GM21576 (cell line): Measurements from ENCODE around the gene SH3RF3.
A peak's percentile ranks its signal among the peaks of the same experiment; 100 is the strongest.

ENCODE experiments used
- ATAC-seq: cut with Tn5 transposase; IDR thresholded peaks from one replicate; pipeline ENCODE4 v1.9.1; 2021; ENCODE audit warnings: mild to moderate bottlenecking, moderate library complexity; ENCODE audit not compliant: unreplicated experiment

The SH3RF3 gene

GRCh38 chr2:109136542-109136941 is 7.5 kb downstream of the SH3RF3 start:
- no peak for ATAC-seq

- no peak for ATAC-seq
Observed at GRCh38 chr2:109137616-109138015, 8.6 kb downstream of the SH3RF3 start.

- ATAC-seq = no peak
Observed at GRCh38 chr2:109138449-109138848, 9.4 kb downstream of the SH3RF3 start.

GRCh38 chr2:109139002-109139401 is 10.0 kb downstream of the SH3RF3 start:
- ATAC-seq = no peak

GRCh38 chr2:109139865-109140396 is 10.9 kb downstream of the SH3RF3 start:
- no peak for ATAC-seq

- ATAC-seq = no peak
Observed at GRCh38 chr2:109141006-109141600, 12.1 kb downstream of the SH3RF3 start.

- ATAC-seq = no peak
Observed at GRCh38 chr2:109141727-109142283, 12.8 kb downstream of the SH3RF3 start.

GRCh38 chr2:109142416-109143210 is 13.6 kb downstream of the SH3RF3 start:
- ATAC-seq = no peak

GRCh38 chr2:109143214-109144187 is 14.5 kb downstream of the SH3RF3 start:
- peak; percentile 80 for ATAC-seq

GRCh38 chr2:109144271-109144670 is 15.3 kb downstream of the SH3RF3 start:
- peak; percentile 54 for ATAC-seq

- no peak for ATAC-seq
Observed at GRCh38 chr2:109144721-109145120, 15.7 kb downstream of the SH3RF3 start.

- no peak for ATAC-seq
Observed at GRCh38 chr2:109145286-109145685, 16.3 kb downstream of the SH3RF3 start.

GRCh38 chr2:109147405-109147804 is 18.4 kb downstream of the SH3RF3 start:
- no peak for ATAC-seq

- no peak for ATAC-seq
Observed at GRCh38 chr2:109148117-109148746, 19.2 kb downstream of the SH3RF3 start.

GRCh38 chr2:109148991-109149645 is 20.1 kb downstream of the SH3RF3 start:
- no peak for ATAC-seq

GRCh38 chr2:109150559-109150958 is 21.6 kb downstream of the SH3RF3 start:
- no peak for ATAC-seq

- no peak for ATAC-seq
Observed at GRCh38 chr2:109151519-109151918, 22.5 kb downstream of the SH3RF3 start.

GRCh38 chr2:109153005-109153784 is 24.2 kb downstream of the SH3RF3 start:
- no peak for ATAC-seq

- ATAC-seq = no peak
Observed at GRCh38 chr2:109153807-109154206, 24.8 kb downstream of the SH3RF3 start.
